Keratinocyte (primary cell): Measurements from ENCODE around the gene NAAA. TPM values are rescaled to one million over a fixed set of nuclear protein-coding genes. Genes with fewer than 3 reads are reported as not detected.
"Not testable (repeated sequence)": the region's sequence is repeated elsewhere in the genome, so short reads cannot be mapped to it uniquely, and the experiment has no call there.

Source experiments
- DNase-seq: peaks from one replicate; pipeline ENCODE4 v3.0.0-alpha.2; 2011; ENCODE audit warnings: low read depth, missing footprints, low spot score
- FAIRE-seq: peaks from 2 replicates; lab custom pipeline; 2011; peaks lifted over from hg19 to GRCh38; lab: Jason Lieb, UNC
- H2AFZ ChIP-seq: 2 replicates; pipeline ENCODE4 v1.6.0; 2012; ENCODE audit warnings: low read length, control low read depth, inconsistent platforms; ENCODE audit not compliant: control insufficient read depth
- H3K27ac ChIP-seq: 2 replicates; pipeline ENCODE4 v1.5.1; 2011; ENCODE audit warnings: low read length; ENCODE audit not compliant: control insufficient read depth, insufficient read depth
- H3K27me3 ChIP-seq: 3 replicates; pipeline ENCODE4 v1.6.0; 2011; ENCODE audit warnings: low read length; ENCODE audit not compliant: control insufficient read depth, insufficient read depth; ENCODE audit errors: extremely low read depth
- H3K36me3 ChIP-seq, 2 experiments: 2 replicates in 1 of 2; 3 replicates in 1 of 2; pipeline ENCODE4 v1.5.1; 2011; ENCODE audit warnings: low read length in 2 of 2, mild to moderate bottlenecking in 1 of 2; ENCODE audit not compliant: control insufficient read depth in 2 of 2, insufficient read depth in 2 of 2; ENCODE audit errors: extremely low read depth in 1 of 2
- H3K4me1 ChIP-seq: 3 replicates; pipeline ENCODE4 v1.5.1; 2011; ENCODE audit warnings: low read length; ENCODE audit not compliant: control insufficient read depth, insufficient read depth; ENCODE audit errors: extremely low read depth
- H3K4me2 ChIP-seq: 3 replicates; pipeline ENCODE4 v1.6.0; 2011; ENCODE audit warnings: low read depth, low read length; ENCODE audit not compliant: control insufficient read depth, insufficient read depth; ENCODE audit errors: extremely low read depth
- H3K4me3 ChIP-seq, 3 experiments: fragments of 200-600 bp in 1 of 3; sonication (generic) in 1 of 3; 2 replicates in 2 of 3; 3 replicates in 1 of 3; pipeline ENCODE4 v1.5.1; 2011 to 2016; ENCODE audit warnings: low read length in 3 of 3, mild to moderate bottlenecking in 3 of 3, control low read depth in 2 of 3, inconsistent platforms in 1 of 3, low read depth in 1 of 3, mixed read lengths in 1 of 3, mixed run types in 1 of 3, moderate library complexity in 1 of 3; ENCODE audit not compliant: control insufficient read depth in 2 of 3, insufficient read depth in 2 of 3; ENCODE audit errors: extremely low read depth in 1 of 3
- H3K79me2 ChIP-seq: 2 replicates; pipeline ENCODE4 v1.6.0; 2012; ENCODE audit warnings: low read length; ENCODE audit not compliant: control insufficient read depth, insufficient read depth
- H3K9ac ChIP-seq: 3 replicates; pipeline ENCODE4 v1.6.0; 2011; ENCODE audit warnings: low read length; ENCODE audit not compliant: control insufficient read depth, insufficient read depth; ENCODE audit errors: extremely low read depth
- H3K9me1 ChIP-seq: 3 replicates; pipeline ENCODE4 v1.6.0; 2011; ENCODE audit warnings: low read length; ENCODE audit not compliant: control insufficient read depth, insufficient read depth; ENCODE audit errors: extremely low read depth
- H3K9me3 ChIP-seq: 2 replicates; pipeline ENCODE4 v1.5.1; 2012; ENCODE audit warnings: low read depth, low read length; ENCODE audit not compliant: control insufficient read depth
- H4K20me1 ChIP-seq: 3 replicates; pipeline ENCODE4 v1.6.0; 2011; ENCODE audit warnings: low read length; ENCODE audit not compliant: control insufficient read depth, insufficient read depth; ENCODE audit errors: extremely low read depth
- EZH2 ChIP-seq: IDR thresholded peaks from one replicate; pipeline ENCODE4 v1.6.1; 2012; ENCODE audit warnings: inconsistent platforms, mild to moderate bottlenecking, low read length, moderate library complexity
- dilution Hi-C: fragments of 300-500 bp; cut with MboI; formaldehyde crosslinking; loops from one replicate; pipeline ENCODE4 v1.7.0; 2020; ENCODE audit warnings: low sequenced_read_pairs; ENCODE audit not compliant: extremely low pct_ligation_motif_present
- polyA plus RNA-seq, 5 experiments: library from polyadenylated mRNA; depleted of rRNA in 3 of 5; stranded (reverse) in 3 of 5; stranded (forward) in 1 of 5; unstranded in 1 of 5; fragments of >200 nt; gene quantifications; 1 replicate in 1 of 5; 2 replicates in 3 of 5; 3 replicates in 1 of 5; pipeline versions ENCODE4 v1.2.1 to v1.2.3, GENCODE V29; 2011 to 2012; ENCODE audit warnings: missing spikeins in 2 of 5, low read depth in 1 of 5, low replicate concordance in 1 of 5
- TF ChIP-seq, protein P1 (sequence below), 3 experiments: IDR thresholded peaks in 1 of 3; conservative IDR thresholded peaks in 1 of 3; optimal IDR thresholded peaks in 1 of 3; 2 replicates in 2 of 3; 3 replicates in 1 of 3; pipeline versions ENCODE3 to v1.5.1; 2011; ENCODE audit warnings: low read length in 3 of 3, mild to moderate bottlenecking in 3 of 3, moderate library complexity in 2 of 3, control low read depth in 1 of 3, inconsistent platforms in 1 of 3; ENCODE audit not compliant: insufficient read depth in 2 of 3; ENCODE audit errors: extremely low read depth in 1 of 3

The NAAA gene
- polyA plus RNA-seq, 1 donor (not counting 4 experiments of a cell fraction or from before 2014, with no cell fraction given) = 12.2 TPM

DNA sequence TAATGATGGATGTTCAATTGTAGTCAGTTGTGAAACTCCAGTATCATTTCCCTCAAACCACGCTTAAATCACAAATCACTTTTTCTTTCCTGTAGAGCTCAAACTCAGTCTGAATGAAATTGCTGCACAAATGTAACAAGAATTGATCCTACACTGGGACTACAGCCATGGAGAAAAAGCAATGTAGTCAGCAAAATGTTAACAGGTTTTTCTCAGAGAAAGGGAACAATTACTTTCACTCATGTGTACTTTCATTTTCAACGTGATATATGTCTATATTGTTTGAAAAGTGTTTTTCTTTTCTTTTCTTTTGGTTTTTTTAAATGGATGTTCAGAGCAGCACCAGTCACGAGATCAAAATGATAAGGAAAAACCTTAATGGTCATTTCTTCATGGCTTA lies 27.3 kb upstream of the NAAA start:
- Histone ChIP-seq H3K27ac (no peak overlapping the region), H3K4me1 (no peaks in the 10 kb centered on the region), H3K79me2 (no peaks in the 10 kb centered on the region), H3K4me2 (no peak overlapping the region), H3K27me3 (no peaks in the 10 kb centered on the region), H3K9me3 (no peaks in the 10 kb centered on the region), H3K4me3 (no peak overlapping the region), H2AFZ (no peak overlapping the region), H3K36me3 (peaks cover 28 to 48% of the 10 kb centered on the region in 2 experiments), H3K9me1 (no peaks in the 10 kb centered on the region), H4K20me1 (no peaks in the 10 kb centered on the region), H3K9ac (no peak overlapping the region)
- no peak for DNase-seq
- dilution Hi-C loops = no loop called here
- no peak for FAIRE-seq
- TF ChIP-seq EZH2 = no peak
- TF ChIP-seq, protein P1, sequence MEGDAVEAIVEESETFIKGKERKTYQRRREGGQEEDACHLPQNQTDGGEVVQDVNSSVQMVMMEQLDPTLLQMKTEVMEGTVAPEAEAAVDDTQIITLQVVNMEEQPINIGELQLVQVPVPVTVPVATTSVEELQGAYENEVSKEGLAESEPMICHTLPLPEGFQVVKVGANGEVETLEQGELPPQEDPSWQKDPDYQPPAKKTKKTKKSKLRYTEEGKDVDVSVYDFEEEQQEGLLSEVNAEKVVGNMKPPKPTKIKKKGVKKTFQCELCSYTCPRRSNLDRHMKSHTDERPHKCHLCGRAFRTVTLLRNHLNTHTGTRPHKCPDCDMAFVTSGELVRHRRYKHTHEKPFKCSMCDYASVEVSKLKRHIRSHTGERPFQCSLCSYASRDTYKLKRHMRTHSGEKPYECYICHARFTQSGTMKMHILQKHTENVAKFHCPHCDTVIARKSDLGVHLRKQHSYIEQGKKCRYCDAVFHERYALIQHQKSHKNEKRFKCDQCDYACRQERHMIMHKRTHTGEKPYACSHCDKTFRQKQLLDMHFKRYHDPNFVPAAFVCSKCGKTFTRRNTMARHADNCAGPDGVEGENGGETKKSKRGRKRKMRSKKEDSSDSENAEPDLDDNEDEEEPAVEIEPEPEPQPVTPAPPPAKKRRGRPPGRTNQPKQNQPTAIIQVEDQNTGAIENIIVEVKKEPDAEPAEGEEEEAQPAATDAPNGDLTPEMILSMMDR (optimal IDR thresholded peaks at IDR 0.05 in 1 of 3, IDR thresholded peaks at IDR 0.05 in 1 of 3, conservative IDR thresholded peaks at IDR 0.05 in 1 of 3; ENCODE audit: extremely low read depth in 1 of 3, insufficient read depth in 2 of 3, low read length in 3 of 3) = no peak

DNA sequence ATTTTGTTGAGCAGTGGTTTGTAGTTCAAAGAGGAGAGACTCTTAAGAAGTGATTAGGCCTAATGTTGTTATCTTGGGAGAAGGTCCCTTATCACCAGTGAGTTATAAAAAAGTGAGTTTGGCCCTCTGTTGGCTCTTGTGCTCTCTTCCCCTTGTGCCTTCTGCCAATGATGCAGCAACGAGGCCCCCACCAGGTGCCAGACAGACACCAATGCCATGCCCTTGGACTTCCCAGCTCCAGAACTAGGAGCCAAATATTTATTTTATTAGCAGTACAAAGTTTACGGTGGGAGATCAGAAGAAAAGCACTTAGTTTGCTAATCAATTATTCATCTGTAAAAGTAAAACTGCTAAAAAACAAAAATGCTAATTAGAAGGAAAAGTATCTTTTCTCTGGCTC lies 22.7 kb upstream of the NAAA start:
- Histone ChIP-seq H3K9me3 (no peaks in the 10 kb centered on the region), H2AFZ (no peak overlapping the region), H3K9ac (no peak overlapping the region), H3K27me3 (no peaks in the 10 kb centered on the region), H3K4me1 (no peaks in the 10 kb centered on the region), H4K20me1 (no peaks in the 10 kb centered on the region), H3K4me3 (no peak overlapping the region), H3K4me2 (no peak overlapping the region), H3K79me2 (no peaks in the 10 kb centered on the region), H3K9me1 (no peaks in the 10 kb centered on the region), H3K36me3 (peaks cover 36 to 44% of the 10 kb centered on the region in 2 experiments), H3K27ac (no peak overlapping the region)
- DNase-seq = no peak
- FAIRE-seq = no peak
- dilution Hi-C loops = no loop called here
- TF ChIP-seq EZH2 = no peak
- TF ChIP-seq, protein P1 (optimal IDR thresholded peaks at IDR 0.05 in 1 of 3, IDR thresholded peaks at IDR 0.05 in 1 of 3, conservative IDR thresholded peaks at IDR 0.05 in 1 of 3; ENCODE audit: extremely low read depth in 1 of 3, insufficient read depth in 2 of 3, low read length in 3 of 3) = no peak

DNA sequence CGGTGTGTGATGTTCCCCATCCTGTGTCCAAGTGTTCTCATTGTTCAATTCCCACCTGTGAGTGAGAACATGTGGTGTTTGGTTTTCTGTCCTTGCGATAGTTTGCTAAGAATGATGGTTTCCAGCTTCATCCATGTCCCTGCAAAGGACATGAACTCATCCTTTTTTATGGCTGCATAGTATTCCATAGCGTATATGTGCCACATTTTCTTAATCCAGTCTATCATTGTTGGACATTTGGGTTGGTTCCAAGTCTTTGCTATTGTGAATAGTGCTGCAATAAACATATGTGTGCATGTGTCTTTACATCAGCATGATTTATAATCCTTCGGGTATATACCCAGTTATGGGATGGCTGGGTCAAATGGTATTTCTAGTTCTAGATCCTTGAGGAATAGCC lies 21.3 kb upstream of the NAAA start:
- H3K27me3 ChIP-seq, H4K20me1 ChIP-seq, H3K27ac ChIP-seq, H3K4me2 ChIP-seq, DNase-seq, H3K4me1 ChIP-seq, H2AFZ ChIP-seq, dilution Hi-C loops, H3K4me3 ChIP-seq, H3K9me1 ChIP-seq, FAIRE-seq, H3K9me3 ChIP-seq, H3K9ac ChIP-seq, H3K79me2 ChIP-seq: not testable (repeated sequence)
- H3K36me3 ChIP-seq = peaks cover 36 to 46% of the 10 kb centered on the region in 2 experiments

DNA sequence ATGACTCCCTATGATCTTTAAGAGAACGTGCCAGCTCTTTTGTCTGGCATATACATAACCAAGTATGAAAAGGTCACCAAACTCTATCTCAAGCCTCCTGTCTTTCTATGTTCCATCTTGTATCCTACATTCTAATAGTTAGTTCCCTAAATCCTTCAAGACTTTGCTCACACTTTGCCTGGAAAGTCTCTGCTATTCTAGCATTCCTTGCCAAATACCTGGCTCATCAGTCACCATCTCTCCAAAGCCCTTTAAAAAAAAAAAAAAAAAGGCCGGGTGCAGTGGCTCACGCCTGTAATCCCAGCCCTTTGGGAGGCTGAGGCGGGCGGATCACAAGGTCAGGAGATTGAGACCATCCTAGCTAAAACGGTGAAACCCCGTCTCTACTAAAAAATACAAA lies 17.7 kb upstream of the NAAA start:
- dilution Hi-C loops, H3K79me2 ChIP-seq, H3K9ac ChIP-seq, H3K4me2 ChIP-seq, H3K9me1 ChIP-seq, H3K9me3 ChIP-seq, H2AFZ ChIP-seq, H3K27ac ChIP-seq, H3K4me1 ChIP-seq, H3K4me3 ChIP-seq, H3K27me3 ChIP-seq, H4K20me1 ChIP-seq, FAIRE-seq, DNase-seq: not testable (repeated sequence)
- H3K36me3 ChIP-seq = peaks cover 32 to 45% of the 10 kb centered on the region in 2 experiments
